Keratinocyte (primary cell): ENCODE results near the gene BTNL8.

Experiments used
- EZH2 ChIP-seq: IDR thresholded peaks from one replicate; pipeline ENCODE4 v1.6.1; 2012; ENCODE audit warnings: inconsistent platforms, mild to moderate bottlenecking, low read length, moderate library complexity
- TF ChIP-seq, protein P1 (sequence below), 3 experiments: IDR thresholded peaks in 1 of 3; conservative IDR thresholded peaks in 1 of 3; optimal IDR thresholded peaks in 1 of 3; 2 replicates in 2 of 3; 3 replicates in 1 of 3; pipeline versions ENCODE3 to v1.5.1; 2011; ENCODE audit warnings: low read length in 3 of 3, mild to moderate bottlenecking in 3 of 3, moderate library complexity in 2 of 3, control low read depth in 1 of 3, inconsistent platforms in 1 of 3; ENCODE audit not compliant: insufficient read depth in 2 of 3; ENCODE audit errors: extremely low read depth in 1 of 3

DNA sequence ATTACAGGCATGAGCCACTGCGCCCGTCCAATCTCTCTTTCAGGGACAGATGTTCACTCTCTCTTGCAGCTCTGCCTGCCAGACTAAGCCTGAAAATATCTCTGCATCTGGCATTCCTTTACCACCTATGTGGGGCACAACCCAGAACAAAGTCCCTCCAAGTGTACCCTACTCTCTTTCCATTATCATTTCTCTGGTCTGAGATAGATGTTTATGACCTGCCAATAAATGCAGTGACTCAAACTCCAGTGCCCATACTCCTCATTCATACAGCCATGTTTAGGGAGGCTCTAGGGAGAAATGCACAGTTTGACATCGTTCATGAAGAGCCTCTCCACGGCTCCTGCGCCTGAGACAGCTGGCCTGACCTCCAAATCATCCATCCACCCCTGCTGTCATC lies 89.6 kb downstream of the BTNL8 start, which contains the start of gene BTNL3:
- TF ChIP-seq, protein P1, sequence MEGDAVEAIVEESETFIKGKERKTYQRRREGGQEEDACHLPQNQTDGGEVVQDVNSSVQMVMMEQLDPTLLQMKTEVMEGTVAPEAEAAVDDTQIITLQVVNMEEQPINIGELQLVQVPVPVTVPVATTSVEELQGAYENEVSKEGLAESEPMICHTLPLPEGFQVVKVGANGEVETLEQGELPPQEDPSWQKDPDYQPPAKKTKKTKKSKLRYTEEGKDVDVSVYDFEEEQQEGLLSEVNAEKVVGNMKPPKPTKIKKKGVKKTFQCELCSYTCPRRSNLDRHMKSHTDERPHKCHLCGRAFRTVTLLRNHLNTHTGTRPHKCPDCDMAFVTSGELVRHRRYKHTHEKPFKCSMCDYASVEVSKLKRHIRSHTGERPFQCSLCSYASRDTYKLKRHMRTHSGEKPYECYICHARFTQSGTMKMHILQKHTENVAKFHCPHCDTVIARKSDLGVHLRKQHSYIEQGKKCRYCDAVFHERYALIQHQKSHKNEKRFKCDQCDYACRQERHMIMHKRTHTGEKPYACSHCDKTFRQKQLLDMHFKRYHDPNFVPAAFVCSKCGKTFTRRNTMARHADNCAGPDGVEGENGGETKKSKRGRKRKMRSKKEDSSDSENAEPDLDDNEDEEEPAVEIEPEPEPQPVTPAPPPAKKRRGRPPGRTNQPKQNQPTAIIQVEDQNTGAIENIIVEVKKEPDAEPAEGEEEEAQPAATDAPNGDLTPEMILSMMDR (optimal IDR thresholded peaks at IDR 0.05 in 1 of 3, IDR thresholded peaks at IDR 0.05 in 1 of 3, conservative IDR thresholded peaks at IDR 0.05 in 1 of 3; ENCODE audit: extremely low read depth in 1 of 3, insufficient read depth in 2 of 3, low read length in 3 of 3), result no peak
- no peak for TF ChIP-seq EZH2
